Cardiac muscle cell (in vitro differentiated cells and primary cell): ENCODE results near the gene CDNF. TPM values are rescaled to one million over a fixed set of nuclear protein-coding genes. Genes with fewer than 3 reads are reported as not detected.
A peak's percentile ranks its signal among the peaks of the same experiment; 100 is the strongest.
"Not testable (repeated sequence)": the region's sequence is repeated elsewhere in the genome, so short reads cannot be mapped to it uniquely, and the experiment has no call there.

Experiments used
- DNase-seq, 2 donors: peaks; one replicate each; pipeline versions ENCODE4 v3.0.0 to v3.0.0-alpha.2; 2010 to 2017; ENCODE audit warnings: low read depth in 1 of 2, low spot score in 1 of 2
- H3K27ac ChIP-seq: fragments of 200-600 bp; sonication (generic); 2 replicates; pipeline ENCODE4 v1.5.1; 2016
- H3K27me3 ChIP-seq: fragments of 200-600 bp; sonication (generic); 2 replicates; pipeline ENCODE4 v1.6.0; 2016; ENCODE audit warnings: control low read depth
- H3K36me3 ChIP-seq: fragments of 200-600 bp; sonication (generic); 2 replicates; pipeline ENCODE4 v1.5.1; 2016; ENCODE audit warnings: control low read depth
- H3K4me1 ChIP-seq: fragments of 200-600 bp; sonication (generic); 2 replicates; pipeline ENCODE4 v1.8.1; 2017; ENCODE audit warnings: low read depth, mild to moderate bottlenecking, mixed run types
- H3K4me3 ChIP-seq: fragments of 200-600 bp; sonication (generic); 2 replicates; pipeline ENCODE4 v1.5.1; 2016; ENCODE audit warnings: mild to moderate bottlenecking
- H3K9me3 ChIP-seq: fragments of 200-600 bp; sonication (generic); 2 replicates; pipeline ENCODE4 v1.5.1; 2017; ENCODE audit warnings: low read depth, mild to moderate bottlenecking, control low read depth
- CTCF ChIP-seq: IDR thresholded peaks from 2 replicates; pipeline ENCODE4 v1.5.1; 2012; ENCODE audit warnings: low read depth, mild to moderate bottlenecking, low read length
- polyA plus RNA-seq: library from polyadenylated mRNA; unstranded; fragments of >200 nt; fragmentation: Nextera tagmentation; extraction: Ambion mirVana; gene quantifications from 2 replicates; pipeline ENCODE4 v1.2.1, GENCODE V29; 2016
- total RNA-seq: library from RNA; depleted of rRNA; stranded (reverse); fragments of >200 nt; gene quantifications from 2 replicates; pipeline ENCODE4 v1.2.3, GENCODE V29; 2016

Gene CDNF
- total and polyA plus RNA-seq, 2 experiments from 2014 or later = 1.4 to 4.1 TPM

GRCh38 chr10:14823966-14824365, 13.9 kb downstream of the CDNF start:
- no peak overlapping the region for H3K4me3 ChIP-seq
- H3K4me1 ChIP-seq = peaks cover 7% of the 10 kb centered on the region
- H3K27ac ChIP-seq = no peak overlapping the region
- no peaks in the 10 kb centered on the region for H3K9me3 ChIP-seq
- no peak for TF ChIP-seq CTCF
- no peaks in the 10 kb centered on the region for H3K36me3 ChIP-seq
- DNase-seq = no peak
- H3K27me3 ChIP-seq = no peaks in the 10 kb centered on the region

GRCh38 chr10:14822879-14823755, 14.7 kb downstream of the CDNF start:
- H3K36me3 ChIP-seq = no peaks in the 10 kb centered on the region
- DNase-seq = peak; percentile 44 to 69
- H3K4me1 ChIP-seq = peaks cover 7% of the 10 kb centered on the region
- H3K4me3 ChIP-seq = no peak overlapping the region
- TF ChIP-seq CTCF = peak; percentile 73
- no peaks in the 10 kb centered on the region for H3K27me3 ChIP-seq
- H3K27ac ChIP-seq = no peak overlapping the region
- H3K9me3 ChIP-seq = no peaks in the 10 kb centered on the region

GRCh38 chr10:14821635-14822375, 16.0 kb downstream of the CDNF start:
- Histone ChIP-seq H3K27me3 (no peaks in the 10 kb centered on the region), H3K27ac (no peak overlapping the region), H3K4me3 (no peak overlapping the region), H3K4me1 (peaks cover 7% of the 10 kb centered on the region), H3K9me3 (no peaks in the 10 kb centered on the region), H3K36me3 (no peaks in the 10 kb centered on the region)
- DNase-seq = no peak
- TF ChIP-seq CTCF = no peak

GRCh38 chr10:14820775-14821154, 17.1 kb downstream of the CDNF start:
- H3K4me1 ChIP-seq = peaks cover 7% of the 10 kb centered on the region
- H3K9me3 ChIP-seq = no peaks in the 10 kb centered on the region
- H3K36me3 ChIP-seq = no peaks in the 10 kb centered on the region
- no peak for DNase-seq
- H3K27ac ChIP-seq = no peak overlapping the region
- TF ChIP-seq CTCF = no peak
- H3K27me3 ChIP-seq = no peaks in the 10 kb centered on the region
- no peak overlapping the region for H3K4me3 ChIP-seq

GRCh38 chr10:14820010-14820774, 17.6 kb downstream of the CDNF start:
- Histone ChIP-seq H3K4me1 (peaks cover 7% of the 10 kb centered on the region), H3K4me3 (no peak overlapping the region), H3K27ac (no peak overlapping the region), H3K36me3 (no peaks in the 10 kb centered on the region), H3K9me3 (no peaks in the 10 kb centered on the region), H3K27me3 (no peaks in the 10 kb centered on the region)
- peak in 1 of 2 donors; percentile 86 for DNase-seq
- no peak for TF ChIP-seq CTCF

- H3K36me3 ChIP-seq, H3K9me3 ChIP-seq, H3K4me1 ChIP-seq, DNase-seq, H3K4me3 ChIP-seq, H3K27ac ChIP-seq, H3K27me3 ChIP-seq: not testable (repeated sequence)
These were observed 21.1 kb downstream of the CDNF start for GRCh38 chr10:14816717-14817116.
